GM13977 (cell line): ENCODE results near the gene WDR27.
A peak's percentile ranks its signal among the peaks of the same experiment; 100 is the strongest.
"Not testable (repeated sequence)": the region's sequence is repeated elsewhere in the genome, so short reads cannot be mapped to it uniquely, and the experiment has no call there.

Source experiments
- DNase-seq: peaks from one replicate; pipeline ENCODE4 v3.0.0; 2012; ENCODE audit warnings: low spot score
- CTCF ChIP-seq: IDR thresholded peaks from 2 replicates; pipeline ENCODE4 v1.5.1; 2012; ENCODE audit warnings: mild to moderate bottlenecking, control low read depth; ENCODE audit not compliant: insufficient read depth; ENCODE audit errors: extremely low read depth, missing control alignments
- in situ Hi-C: fragments of 300-500 bp; cut with MboI; formaldehyde crosslinking; loops from one replicate; pipeline ENCODE4 v1.12.0; 2022; ENCODE audit warnings: low sequenced_read_pairs, low pct_unique_long_range_greater_than_20kb, mixed read lengths, inconsistent platforms; ENCODE audit not compliant: unreplicated experiment

WDR27 gene

GRCh38 chr6:169710009-169710408, 8.2 kb upstream of the WDR27 start:
- TF ChIP-seq CTCF = no peak
- DNase-seq = no peak
- in situ Hi-C loops = no loop called here

GRCh38 chr6:169709293-169709692, 7.5 kb upstream of the WDR27 start:
- no peak for TF ChIP-seq CTCF
- no peak for DNase-seq

GRCh38 chr6:169707772-169708171, 5.9 kb upstream of the WDR27 start:
- in situ Hi-C loops = no loop called here
- TF ChIP-seq CTCF = no peak
- no peak for DNase-seq

More at GRCh38 chr6:169709293-169709692, 7.5 kb upstream of the WDR27 start:
- in situ Hi-C loops = no loop called here

GRCh38 chr6:169702840-169703246, 1.0 kb upstream of the WDR27 start:
- in situ Hi-C loops = no loop called here
- no peak for TF ChIP-seq CTCF
- no peak for DNase-seq

- peak; percentile 22 for TF ChIP-seq CTCF
- in situ Hi-C loops = no loop called here
- peak; percentile 22 for DNase-seq
Measured at GRCh38 chr6:169701311-169701953, 397 bp downstream of the WDR27 start.

GRCh38 chr6:169700296-169700695, 1.5 kb downstream of the WDR27 start:
- in situ Hi-C loops = no loop called here
- TF ChIP-seq CTCF = no peak
- no peak for DNase-seq

- TF ChIP-seq CTCF = peak; percentile 32
- in situ Hi-C loops, DNase-seq: not testable (repeated sequence)
Measured at GRCh38 chr6:169697115-169697514, 4.7 kb downstream of the WDR27 start.
